IPS-NIHi7 (cell line): ENCODE data around the gene CHPF2.

Source experiments
- DNase-seq: peaks from one replicate; pipeline ENCODE4 v3.0.0; 2012; ENCODE audit warnings: mixed read lengths; ENCODE audit errors: extremely low spot score

Gene CHPF2

GRCh38 chr7:151260883-151261282 is 28.6 kb downstream of the CHPF2 start:
- DNase-seq, result no peak

GRCh38 chr7:151261529-151261928 is 29.2 kb downstream of the CHPF2 start:
- DNase-seq, result no peak

- DNase-seq, result no peak
These were observed 32.3 kb downstream of the CHPF2 start for GRCh38 chr7:151264615-151265014.

GRCh38 chr7:151265351-151265931 is 33.2 kb downstream of the CHPF2 start:
- DNase-seq, result no peak

GRCh38 chr7:151269511-151269910 is 37.2 kb downstream of the CHPF2 start:
- DNase-seq, result no peak

- no peak for DNase-seq
These were observed 39.5 kb downstream of the CHPF2 start for GRCh38 chr7:151271699-151272355.

GRCh38 chr7:151272405-151272804 is 40.1 kb downstream of the CHPF2 start:
- DNase-seq, result no peak

- no peak for DNase-seq
These were observed 40.6 kb downstream of the CHPF2 start for GRCh38 chr7:151272877-151273276.

GRCh38 chr7:151273651-151274390 is 41.5 kb downstream of the CHPF2 start:
- no peak for DNase-seq

- DNase-seq, result no peak
These were observed 42.1 kb downstream of the CHPF2 start for GRCh38 chr7:151274396-151274795.

- no peak for DNase-seq
These were observed 42.9 kb downstream of the CHPF2 start for GRCh38 chr7:151274936-151275812.

GRCh38 chr7:151275813-151276577 is 43.7 kb downstream of the CHPF2 start:
- no peak for DNase-seq

- peak; percentile 86 for DNase-seq
These were observed 44.6 kb downstream of the CHPF2 start for GRCh38 chr7:151276666-151277590.

GRCh38 chr7:151277631-151278030 is 45.3 kb downstream of the CHPF2 start:
- DNase-seq, result no peak

GRCh38 chr7:151278949-151279348 is 46.7 kb downstream of the CHPF2 start:
- DNase-seq, result no peak

- no peak for DNase-seq
These were observed 47.6 kb downstream of the CHPF2 start for GRCh38 chr7:151279868-151280267.

- DNase-seq, result no peak
These were observed 48.2 kb downstream of the CHPF2 start for GRCh38 chr7:151280388-151281019.

GRCh38 chr7:151281686-151282085 is 49.4 kb downstream of the CHPF2 start:
- DNase-seq, result no peak

GRCh38 chr7:151282111-151282510 is 49.8 kb downstream of the CHPF2 start:
- no peak for DNase-seq

- no peak for DNase-seq
These were observed 51.0 kb downstream of the CHPF2 start for GRCh38 chr7:151283302-151283701.
